Hepatocyte (in vitro differentiated cells): ENCODE measurements around the gene SGSM1. TPM values are rescaled to one million over a fixed set of nuclear protein-coding genes. Genes with fewer than 3 reads are reported as not detected.

Source experiments
- DNase-seq: peaks from one replicate; pipeline ENCODE4 v3.0.0-alpha.2; 2016; ENCODE audit warnings: low spot score
- H2AFZ ChIP-seq: fragments of 200-600 bp; sonication (generic); 2 replicates; pipeline ENCODE4 v1.6.0; 2016; ENCODE audit warnings: antibody characterized with exemption, mild to moderate bottlenecking
- H3K27ac ChIP-seq: fragments of 200-600 bp; sonication (generic); 2 replicates; pipeline ENCODE4 v1.5.1; 2016; ENCODE audit warnings: mild to moderate bottlenecking
- H3K27me3 ChIP-seq: fragments of 200-600 bp; sonication (generic); 2 replicates; pipeline ENCODE4 v1.6.1; 2016
- H3K36me3 ChIP-seq: fragments of 200-600 bp; sonication (generic); replicated peaks from 2 replicates; pipeline ENCODE4 v1.5.1; 2016; ENCODE audit warnings: low read depth; ENCODE audit not compliant: insufficient read depth
- H3K4me1 ChIP-seq: fragments of 200-600 bp; sonication (generic); 2 replicates; pipeline ENCODE4 v1.5.1; 2016; ENCODE audit warnings: mild to moderate bottlenecking, moderate library complexity; ENCODE audit not compliant: insufficient read depth
- H3K4me2 ChIP-seq: fragments of 200-600 bp; sonication (generic); 2 replicates; pipeline ENCODE4 v1.6.0; 2016
- H3K4me3 ChIP-seq: fragments of 200-600 bp; sonication (generic); 2 replicates; pipeline ENCODE4 v1.5.1; 2016; ENCODE audit warnings: mild to moderate bottlenecking
- H3K79me2 ChIP-seq: fragments of 200-600 bp; sonication (generic); 2 replicates; pipeline ENCODE4 v1.6.0; 2017; ENCODE audit warnings: mild to moderate bottlenecking
- H3K9me2 ChIP-seq: fragments of 200-600 bp; sonication (generic); replicated peaks from 2 replicates; pipeline ENCODE4 v1.6.0; 2017; ENCODE audit warnings: mild to moderate bottlenecking; ENCODE audit not compliant: insufficient read depth
- H3K9me3 ChIP-seq: fragments of 200-600 bp; sonication (generic); 2 replicates; pipeline ENCODE4 v1.5.1; 2016; ENCODE audit warnings: low read depth, mild to moderate bottlenecking
- H4K20me1 ChIP-seq: fragments of 200-600 bp; sonication (generic); 2 replicates; pipeline ENCODE4 v1.6.0; 2016; ENCODE audit warnings: mild to moderate bottlenecking; ENCODE audit not compliant: insufficient read depth, poor library complexity, severe bottlenecking
- EZH2 ChIP-seq: fragments of 200-600 bp; sonication (generic); IDR thresholded peaks from 2 replicates; pipeline ENCODE4 v1.6.1; 2016; ENCODE audit warnings: antibody characterized with exemption, mild to moderate bottlenecking, borderline replicate concordance
- EZH2phosphoT487 ChIP-seq: fragments of 200-600 bp; sonication (generic); IDR thresholded peaks from one replicate; pipeline ENCODE4 v1.6.1; 2018; ENCODE audit warnings: antibody characterized with exemption, mild to moderate bottlenecking, low read depth, moderate library complexity; ENCODE audit not compliant: unreplicated experiment, severe bottlenecking
- WGBS: methylation state at CpG from one replicate; pipeline ENCODE4 v1.1.6; 2016; ENCODE audit warnings: low lambda C conversion rate; ENCODE audit errors: missing lambda C conversion rate; 5-methylcytosine and 5-hydroxymethylcytosine counted together
- polyA plus RNA-seq: library from polyadenylated mRNA; unstranded; fragments of >200 nt; fragmentation: Nextera tagmentation; extraction: Ambion mirVana; gene quantifications from 2 replicates; pipeline ENCODE4 v1.2.1, GENCODE V29; 2016
- total RNA-seq: library from RNA; depleted of rRNA; stranded (reverse); fragments of >200 nt; gene quantifications from 2 replicates; pipeline ENCODE4 v1.2.3, GENCODE V29; 2014
- TF ChIP-seq, protein P1 (sequence below): fragments of 200-600 bp; sonication (generic); IDR thresholded peaks from 2 replicates; pipeline ENCODE4 v1.5.1; 2016; ENCODE audit warnings: antibody characterized with exemption, mild to moderate bottlenecking; ENCODE audit not compliant: poor library complexity

SGSM1 gene
- total and polyA plus RNA-seq, 2 experiments from 2014 or later = 1.7 to 3.5 TPM

DNA sequence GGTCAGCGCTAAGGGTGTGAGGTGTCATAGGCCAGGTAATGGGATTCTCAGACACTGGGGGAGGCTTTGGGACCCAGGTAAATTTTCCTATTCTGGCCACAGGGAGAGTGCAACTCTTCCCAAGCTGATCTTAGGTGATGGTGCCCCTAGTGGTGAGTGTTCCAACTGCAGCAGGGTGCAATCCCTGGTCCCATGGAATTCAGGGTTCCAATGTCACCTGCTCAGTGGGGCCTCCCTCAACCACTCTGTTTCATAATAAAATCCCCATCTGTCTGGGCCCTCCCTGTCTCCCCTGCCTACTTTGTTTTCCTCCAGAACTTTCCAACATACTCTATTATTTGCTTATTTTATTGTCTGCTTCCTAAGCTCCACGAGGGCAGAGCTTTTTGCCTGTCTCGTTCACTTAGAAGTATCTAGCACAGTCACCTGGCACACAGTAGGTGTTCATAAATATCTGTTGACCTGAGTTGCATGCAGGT, 2.9 kb upstream of the SGSM1 start:
- H3K27me3 ChIP-seq = no peaks in the 10 kb centered on the region
- no peaks in the 10 kb centered on the region for H3K9me2 ChIP-seq
- peak; percentile 72 for DNase-seq
- no peaks in the 10 kb centered on the region for H3K9me3 ChIP-seq
- 72% methylated on average over 3 of the region's 3 CpGs for WGBS
- H3K4me3 ChIP-seq = no peak overlapping the region
- H4K20me1 ChIP-seq = no peaks in the 10 kb centered on the region
- peak overlapping the region; percentile 31 for H3K27ac ChIP-seq
- H3K4me2 ChIP-seq = no peak overlapping the region
- H3K4me1 ChIP-seq = peaks cover 8% of the 10 kb centered on the region
- H3K36me3 ChIP-seq = no peaks in the 10 kb centered on the region
- H3K79me2 ChIP-seq = no peaks in the 10 kb centered on the region
- TF ChIP-seq EZH2 = no peak
- TF ChIP-seq, protein P1, sequence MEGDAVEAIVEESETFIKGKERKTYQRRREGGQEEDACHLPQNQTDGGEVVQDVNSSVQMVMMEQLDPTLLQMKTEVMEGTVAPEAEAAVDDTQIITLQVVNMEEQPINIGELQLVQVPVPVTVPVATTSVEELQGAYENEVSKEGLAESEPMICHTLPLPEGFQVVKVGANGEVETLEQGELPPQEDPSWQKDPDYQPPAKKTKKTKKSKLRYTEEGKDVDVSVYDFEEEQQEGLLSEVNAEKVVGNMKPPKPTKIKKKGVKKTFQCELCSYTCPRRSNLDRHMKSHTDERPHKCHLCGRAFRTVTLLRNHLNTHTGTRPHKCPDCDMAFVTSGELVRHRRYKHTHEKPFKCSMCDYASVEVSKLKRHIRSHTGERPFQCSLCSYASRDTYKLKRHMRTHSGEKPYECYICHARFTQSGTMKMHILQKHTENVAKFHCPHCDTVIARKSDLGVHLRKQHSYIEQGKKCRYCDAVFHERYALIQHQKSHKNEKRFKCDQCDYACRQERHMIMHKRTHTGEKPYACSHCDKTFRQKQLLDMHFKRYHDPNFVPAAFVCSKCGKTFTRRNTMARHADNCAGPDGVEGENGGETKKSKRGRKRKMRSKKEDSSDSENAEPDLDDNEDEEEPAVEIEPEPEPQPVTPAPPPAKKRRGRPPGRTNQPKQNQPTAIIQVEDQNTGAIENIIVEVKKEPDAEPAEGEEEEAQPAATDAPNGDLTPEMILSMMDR = peak; percentile 74
- no peak overlapping the region for H2AFZ ChIP-seq

DNA sequence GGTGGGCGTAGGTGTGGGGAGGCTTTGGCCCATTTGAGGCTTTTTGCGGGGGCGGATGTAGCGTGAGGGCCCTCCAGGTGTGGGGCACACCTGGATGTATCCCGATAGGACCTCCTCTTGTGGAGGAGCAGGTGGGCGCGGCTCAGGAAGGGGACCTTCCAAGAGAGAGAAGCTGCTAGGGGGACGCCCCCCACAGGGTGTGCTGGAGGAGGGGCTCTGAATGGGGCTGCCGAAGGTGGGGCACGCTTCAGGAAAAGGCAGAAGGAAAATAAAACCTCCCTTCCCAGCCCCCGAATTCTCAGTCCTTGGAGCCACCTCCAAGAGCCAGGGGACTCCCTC, 621 bp downstream of the SGSM1 start:
- H3K27ac ChIP-seq = no peak overlapping the region
- no peaks in the 10 kb centered on the region for H3K9me2 ChIP-seq
- H3K36me3 ChIP-seq = no peaks in the 10 kb centered on the region
- no peaks in the 10 kb centered on the region for H3K27me3 ChIP-seq
- no peaks in the 10 kb centered on the region for H3K79me2 ChIP-seq
- no peaks in the 10 kb centered on the region for H3K9me3 ChIP-seq
- H3K4me2 ChIP-seq = peak overlapping the region; percentile 86
- H3K4me3 ChIP-seq = peak overlapping the region; percentile 82
- TF ChIP-seq EZH2phosphoT487 (no peak), EZH2 (no peak)
- TF ChIP-seq, protein P1 = no peak
- WGBS = 26% methylated on average over 9 of the region's 11 CpGs
- no peaks in the 10 kb centered on the region for H4K20me1 ChIP-seq
- peaks cover 5% of the 10 kb centered on the region for H3K4me1 ChIP-seq
- peak overlapping the region; percentile 89 for H2AFZ ChIP-seq
- peak; percentile 34 for DNase-seq

DNA sequence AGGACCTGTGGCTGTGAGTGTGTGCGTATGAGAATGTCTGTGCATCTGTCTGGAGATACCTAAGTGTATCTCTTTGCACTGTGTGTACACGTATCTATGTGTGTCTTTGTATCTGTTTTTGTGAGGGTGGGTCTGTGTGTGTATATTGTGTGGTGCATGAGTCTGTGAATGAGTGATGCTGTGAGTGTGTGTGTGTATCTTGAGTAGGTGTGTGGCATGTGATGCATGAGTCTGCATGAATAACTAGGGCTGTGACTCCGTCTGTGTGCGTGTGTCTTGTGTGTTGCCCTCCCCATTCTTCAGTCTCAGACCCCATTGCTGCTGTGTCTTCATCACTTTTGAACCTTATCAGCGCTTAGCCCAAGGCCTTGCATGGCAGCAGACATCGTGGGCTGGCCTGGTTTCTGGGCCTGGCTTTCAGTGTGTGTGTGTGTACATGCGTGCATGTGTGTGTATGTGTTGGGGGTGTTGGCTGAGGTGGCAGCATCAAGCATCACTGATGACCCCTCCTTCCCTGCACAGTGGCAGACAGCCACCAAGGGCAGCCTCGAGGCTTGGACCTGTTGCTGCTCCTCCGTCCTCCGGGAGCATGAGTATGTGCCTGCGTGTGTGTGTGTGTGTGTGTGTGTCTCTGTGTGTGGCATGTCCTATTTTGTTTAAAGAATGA, 1.4 kb downstream of the SGSM1 start:
- Histone ChIP-seq H3K27ac (no peak overlapping the region), H4K20me1 (no peaks in the 10 kb centered on the region), H3K4me1 (peaks cover 5% of the 10 kb centered on the region), H3K4me3 (no peak overlapping the region), H3K9me2 (no peaks in the 10 kb centered on the region), H3K9me3 (no peaks in the 10 kb centered on the region), H3K79me2 (no peaks in the 10 kb centered on the region), H3K36me3 (no peaks in the 10 kb centered on the region), H3K27me3 (no peaks in the 10 kb centered on the region), H3K4me2 (peak overlapping the region; percentile 86), H2AFZ (no peak overlapping the region)
- WGBS = 64% methylated on average over 11 of the region's 11 CpGs
- TF ChIP-seq, protein P1 = no peak
- TF ChIP-seq EZH2phosphoT487 = no peak
- no peak for TF ChIP-seq EZH2
- peak; percentile 47 for DNase-seq
